Measurements from ENCODE around the gene GORASP2.

The GORASP2 gene

GRCh38 chr2:170974304-170974993, 45.4 kb downstream of the GORASP2 start:
- H3K9ac ChIP-seq, result peak overlapping the region; percentile 79; the same call in 1 of the 2 replicates
- H3K27me3 ChIP-seq (ENCODE audit: insufficient read depth, low read depth), result no peaks in the 10 kb centered on the region
- H2AFZ ChIP-seq (ENCODE audit: low read depth), result peak overlapping the region; percentile 95
- no peak overlapping the region for H3K27ac ChIP-seq
- H3K79me2 ChIP-seq (ENCODE audit: insufficient read depth, low read depth), result no peaks in the 10 kb centered on the region
- peak overlapping the region; percentile 60 for H3K4me3 ChIP-seq (IDR thresholded peaks at IDR 0.05; ENCODE audit: insufficient read depth, low read depth, low read length)
- H3K4me1 ChIP-seq (ENCODE audit: low read depth, poor library complexity, severe bottlenecking), result peaks cover 10% of the 10 kb centered on the region
- H3K36me3 ChIP-seq (ENCODE audit: insufficient read depth), result no peaks in the 10 kb centered on the region
- no peaks in the 10 kb centered on the region for H4K20me1 ChIP-seq (ENCODE audit: insufficient read depth)
- no peak for TF ChIP-seq CTCF (conservative IDR thresholded peaks at IDR 0.05; ENCODE audit: low read depth, low read length)
- H3K4me2 ChIP-seq, result peak overlapping the region; percentile 87

- Histone ChIP-seq H3K9ac (no peak overlapping the region), H3K27ac (no peak overlapping the region), H2AFZ (ENCODE audit: low read depth) (no peak overlapping the region), H3K4me3 (IDR thresholded peaks at IDR 0.05; ENCODE audit: insufficient read depth, low read depth, low read length) (no peak overlapping the region), H3K36me3 (ENCODE audit: insufficient read depth) (no peaks in the 10 kb centered on the region), H3K27me3 (ENCODE audit: insufficient read depth, low read depth) (no peaks in the 10 kb centered on the region), H3K4me1 (ENCODE audit: low read depth, poor library complexity, severe bottlenecking) (peaks cover 10% of the 10 kb centered on the region), H3K79me2 (ENCODE audit: insufficient read depth, low read depth) (no peaks in the 10 kb centered on the region), H3K4me2 (no peak overlapping the region), H4K20me1 (ENCODE audit: insufficient read depth) (no peaks in the 10 kb centered on the region)
- TF ChIP-seq CTCF (conservative IDR thresholded peaks at IDR 0.05; ENCODE audit: low read depth, low read length), result no peak
Measured at GRCh38 chr2:170975127-170975942, 46.3 kb downstream of the GORASP2 start.

DNA sequence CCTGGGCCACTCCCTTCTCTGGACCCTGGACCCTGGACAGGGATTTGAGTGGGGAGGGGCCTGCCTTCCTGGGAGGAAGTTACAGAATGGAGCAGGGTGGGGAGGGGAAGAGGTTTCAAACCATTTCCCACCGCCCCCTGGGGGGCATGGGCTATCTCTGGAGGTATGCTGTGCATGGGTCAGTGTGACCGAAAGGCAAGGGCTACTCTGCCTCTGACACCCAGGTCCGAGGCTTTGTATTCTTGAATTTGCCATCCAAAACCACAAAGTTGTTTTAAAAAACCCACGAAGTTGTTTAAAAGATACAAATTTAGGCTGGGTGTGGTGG, 46.9 kb downstream of the GORASP2 start:
- Histone ChIP-seq H4K20me1 (ENCODE audit: insufficient read depth) (no peaks in the 10 kb centered on the region), H2AFZ (ENCODE audit: low read depth) (no peak overlapping the region), H3K27ac (no peak overlapping the region), H3K4me2 (no peak overlapping the region), H3K9ac (no peak overlapping the region), H3K4me3 (IDR thresholded peaks at IDR 0.05; ENCODE audit: insufficient read depth, low read depth, low read length) (no peak overlapping the region), H3K27me3 (ENCODE audit: insufficient read depth, low read depth) (no peaks in the 10 kb centered on the region), H3K79me2 (ENCODE audit: insufficient read depth, low read depth) (no peaks in the 10 kb centered on the region), H3K36me3 (ENCODE audit: insufficient read depth) (no peaks in the 10 kb centered on the region), H3K4me1 (ENCODE audit: low read depth, poor library complexity, severe bottlenecking) (peaks cover 10% of the 10 kb centered on the region)
- TF ChIP-seq CTCF (conservative IDR thresholded peaks at IDR 0.05; ENCODE audit: low read depth, low read length), result no peak

- no peaks in the 10 kb centered on the region for H3K79me2 ChIP-seq (ENCODE audit: insufficient read depth, low read depth)
- H4K20me1 ChIP-seq (ENCODE audit: insufficient read depth), result no peaks in the 10 kb centered on the region
- H3K4me1 ChIP-seq (ENCODE audit: low read depth, poor library complexity, severe bottlenecking), result no peaks in the 10 kb centered on the region
- H3K27me3 ChIP-seq (ENCODE audit: insufficient read depth, low read depth), result no peaks in the 10 kb centered on the region
- H3K4me2 ChIP-seq, result no peak overlapping the region
- H3K27ac ChIP-seq, result no peak overlapping the region
- H2AFZ ChIP-seq (ENCODE audit: low read depth), result no peak overlapping the region
- no peak overlapping the region for H3K9ac ChIP-seq
- TF ChIP-seq CTCF (conservative IDR thresholded peaks at IDR 0.05; ENCODE audit: low read depth, low read length), result no peak
- H3K36me3 ChIP-seq (ENCODE audit: insufficient read depth), result no peaks in the 10 kb centered on the region
- no peak overlapping the region for H3K4me3 ChIP-seq (IDR thresholded peaks at IDR 0.05; ENCODE audit: insufficient read depth, low read depth, low read length)
Measured at GRCh38 chr2:170984079-170984478, 55.0 kb downstream of the GORASP2 start.

Measured in KMS-11 (cell line).